Stomach (tissue), 9 donors: ENCODE results near the gene LRMDA. TPM values are rescaled to one million over a fixed set of nuclear protein-coding genes. Genes with fewer than 3 reads are reported as not detected.

Experiments used
- DNase-seq, 2 donors: peaks; one replicate each; pipeline versions ENCODE4 v3.0.0 to v3.0.0-alpha.2; 2013 to 2019
- H3K27ac ChIP-seq, 5 donors: fragments of 200-600 bp in 4 of 5; sonication (generic) in 4 of 5; one replicate each; pipeline ENCODE4 v1.5.1; 2013 to 2019; ENCODE audit warnings: mild to moderate bottlenecking in 1 of 5, moderate library complexity in 1 of 5
- H3K27me3 ChIP-seq, 3 donors: fragments of 200-600 bp; sonication (generic); one replicate each; pipeline ENCODE4 v1.5.1; 2017 to 2019; ENCODE audit warnings: mixed run types in 1 of 3
- H3K36me3 ChIP-seq, 4 donors: fragments of 200-600 bp; sonication (generic); 1 replicate in 3 of 4; 2 replicates in 1 of 4; pipeline ENCODE4 v1.5.1; 2016 to 2019
- H3K4me1 ChIP-seq, 4 donors: fragments of 200-600 bp; sonication (generic); one replicate each; pipeline ENCODE4 v1.5.1; 2016 to 2019
- H3K4me3 ChIP-seq, 4 donors: fragments of 200-600 bp; sonication (generic) in 3 of 4; one replicate each; pipeline ENCODE4 v1.5.1; 2016 to 2019; ENCODE audit warnings: mild to moderate bottlenecking in 1 of 4
- H3K9me3 ChIP-seq, 4 donors: fragments of 200-600 bp; sonication (generic); one replicate each; pipeline ENCODE4 v1.5.1; 2016 to 2019
- CTCF ChIP-seq, 7 experiments: fragments of 450-650 bp in 4 of 7; fragments of 200-600 bp in 3 of 7; sonication (generic) in 3 of 7; IDR thresholded peaks; one replicate each; pipeline ENCODE4 v1.5.1; 2016 to 2019; ENCODE audit warnings: antibody characterized with exemption in 7 of 7, control low read depth in 2 of 7, mild to moderate bottlenecking in 1 of 7
- EP300 ChIP-seq: sonication (generic); formaldehyde crosslinking; IDR thresholded peaks from one replicate; pipeline ENCODE4 v1.6.1; 2017; ENCODE audit warnings: antibody characterized with exemption
- POLR2A ChIP-seq, 4 donors: fragments of 450-650 bp; IDR thresholded peaks; one replicate each; pipeline ENCODE4 v1.6.1; 2016; ENCODE audit warnings: antibody characterized with exemption in 4 of 4, control low read depth in 2 of 4, mild to moderate bottlenecking in 1 of 4, moderate library complexity in 1 of 4
- POLR2AphosphoS5 ChIP-seq, 3 donors: sonication (generic); formaldehyde crosslinking; IDR thresholded peaks; one replicate each; pipeline ENCODE4 v1.6.1; 2016; ENCODE audit warnings: antibody characterized with exemption in 3 of 3
- WGBS, 5 donors: extraction: QIAGEN DNeasy Blood & Tissue Kit in 3 of 5; methylation state at CpG; one replicate each; pipeline versions ENCODE4 v1.1.5 to v1.1.7; 2013 to 2018; 5-methylcytosine and 5-hydroxymethylcytosine counted together
- intact Hi-C: fragments of 100-400 bp; cut with DNase I; formaldehyde crosslinking; loops from one replicate; pipeline ENCODE4 v1.15.1; 2023; ENCODE audit warnings: low total_unique reads
- polyA plus RNA-seq, 3 donors: library from polyadenylated mRNA; stranded (reverse); fragments of 200-250 nt; gene quantifications; one replicate each; pipeline ENCODE4 v1.2.3, GENCODE V29; 2013
- total RNA-seq, 5 donors: library from RNA; depleted of rRNA; stranded (reverse); fragments of >200 nt; gene quantifications; one replicate each; pipeline versions ENCODE4 v1.1.0 to v1.2.3, GENCODE V29; 2014 to 2016
- donor health status: healthy with polysubstance abuse.
- donor health status: Bipolar disorder and iron deficiency.
- donor health status: healthy.

The LRMDA gene
- total and polyA plus RNA-seq, 8 donors, result 1.3 to 30.2 (median 13.6) TPM; not detected in 1

DNA sequence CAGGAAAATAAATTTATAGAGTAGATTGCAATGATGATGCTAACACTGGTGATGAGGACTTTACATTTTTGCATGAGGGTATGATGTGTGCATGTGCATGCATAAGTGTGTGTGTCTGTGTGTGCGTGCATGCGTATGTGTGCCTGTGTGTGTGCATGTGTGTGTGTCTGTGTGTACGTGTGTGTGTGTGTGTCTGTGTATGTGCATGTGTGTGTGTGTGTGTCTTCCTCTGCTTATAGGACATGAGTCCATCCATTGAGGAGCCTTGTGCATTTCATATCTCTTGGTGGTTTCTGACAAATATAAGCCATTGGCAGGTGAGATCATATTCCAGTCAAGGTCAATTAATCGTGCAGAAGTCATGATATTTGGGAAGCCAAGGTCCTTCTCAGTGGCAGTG lies 277.8 kb downstream of the LRMDA start:
- DNase-seq, result no peak
- H3K4me3 ChIP-seq, result no peak overlapping the region
- H3K36me3 ChIP-seq, result no peaks in the 10 kb centered on the region
- H3K27me3 ChIP-seq, result no peaks in the 10 kb centered on the region
- intact Hi-C loops, result no loop called here
- no peaks in the 10 kb centered on the region for H3K9me3 ChIP-seq
- no peak for TF ChIP-seq POLR2A (IDR thresholded peaks at IDR 0.05)
- no peak for TF ChIP-seq CTCF (IDR thresholded peaks at IDR 0.05)
- TF ChIP-seq POLR2AphosphoS5 (IDR thresholded peaks at IDR 0.05), result no peak
- TF ChIP-seq EP300, result no peak
- WGBS, 5 donors, result 69 to 82% (median 79%) methylated on average over 4 of the region's 4 CpGs
- no peak overlapping the region for H3K27ac ChIP-seq
- peaks cover 0 to 11% (median 3%) of the 10 kb centered on the region in 4 donors for H3K4me1 ChIP-seq

GRCh38 chr10:75709811-75710210 lies 278.4 kb downstream of the LRMDA start:
- 79 to 90% (median 86%) methylated on average over 3 of the region's 3 CpGs for WGBS, 5 donors
- no peak for DNase-seq

DNA sequence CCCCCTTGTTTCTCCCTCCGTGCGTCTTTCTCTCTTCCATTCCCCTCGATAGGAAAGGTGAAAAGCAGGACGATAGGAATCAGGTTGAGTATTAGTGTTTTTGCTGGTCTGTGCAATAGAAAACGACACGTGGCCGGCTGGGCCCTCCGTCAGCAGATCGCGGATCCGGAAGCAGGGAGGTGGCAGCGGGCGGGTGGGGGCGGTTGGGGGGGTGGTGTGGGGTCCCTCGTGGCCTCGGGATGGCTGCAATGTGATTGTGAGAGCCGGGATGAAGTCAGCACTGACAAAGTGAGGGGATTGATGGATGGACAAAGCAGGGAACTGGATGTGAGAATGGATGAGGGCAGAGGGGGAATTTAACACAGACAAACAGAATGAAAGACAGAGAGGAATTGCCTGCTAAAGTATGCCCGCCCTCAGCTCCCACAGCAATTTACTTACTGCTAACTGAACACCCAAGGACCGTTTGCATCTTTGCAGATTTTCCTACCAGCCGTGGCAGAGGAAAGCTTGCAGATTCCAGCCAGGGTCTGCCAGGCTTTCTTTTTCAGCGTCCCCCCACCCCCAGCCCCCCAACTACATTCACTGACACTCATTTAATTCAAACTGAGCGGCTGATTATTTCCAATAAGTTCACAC lies 280.9 kb downstream of the LRMDA start:
- WGBS, 5 donors, result 35 to 65% (median 43%) methylated on average over 21 to 22 of the region's 22 CpGs
- H3K4me1 ChIP-seq, result peaks cover 0 to 11% (median 3%) of the 10 kb centered on the region in 4 donors
- H3K27me3 ChIP-seq, result no peaks in the 10 kb centered on the region
- no peaks in the 10 kb centered on the region for H3K9me3 ChIP-seq
- TF ChIP-seq EP300 (no peak), CTCF (IDR thresholded peaks at IDR 0.05) (no peak), POLR2AphosphoS5 (IDR thresholded peaks at IDR 0.05) (no peak), POLR2A (IDR thresholded peaks at IDR 0.05) (no peak)
- no peaks in the 10 kb centered on the region for H3K36me3 ChIP-seq
- intact Hi-C loops, result no loop called here
- peak in 1 of 2 donors; percentile 49 for DNase-seq
- no peak overlapping the region for H3K27ac ChIP-seq
- H3K4me3 ChIP-seq, result peak overlapping the region in 2 of 4 donors; percentile 9 to 16

More at GRCh38 chr10:75709811-75710210, 278.4 kb downstream of the LRMDA start:
- H3K27ac ChIP-seq, result no peak overlapping the region
- no peaks in the 10 kb centered on the region for H3K36me3 ChIP-seq
- H3K4me1 ChIP-seq, result peaks cover 0 to 11% (median 3%) of the 10 kb centered on the region in 4 donors
- H3K9me3 ChIP-seq, result no peaks in the 10 kb centered on the region
- H3K27me3 ChIP-seq, result no peaks in the 10 kb centered on the region
- TF ChIP-seq EP300, result no peak
- TF ChIP-seq CTCF (IDR thresholded peaks at IDR 0.05), result no peak
- TF ChIP-seq POLR2AphosphoS5 (IDR thresholded peaks at IDR 0.05), result no peak
- TF ChIP-seq POLR2A (IDR thresholded peaks at IDR 0.05), result no peak
- intact Hi-C loops, result no loop called here
- H3K4me3 ChIP-seq, result no peak overlapping the region

DNA sequence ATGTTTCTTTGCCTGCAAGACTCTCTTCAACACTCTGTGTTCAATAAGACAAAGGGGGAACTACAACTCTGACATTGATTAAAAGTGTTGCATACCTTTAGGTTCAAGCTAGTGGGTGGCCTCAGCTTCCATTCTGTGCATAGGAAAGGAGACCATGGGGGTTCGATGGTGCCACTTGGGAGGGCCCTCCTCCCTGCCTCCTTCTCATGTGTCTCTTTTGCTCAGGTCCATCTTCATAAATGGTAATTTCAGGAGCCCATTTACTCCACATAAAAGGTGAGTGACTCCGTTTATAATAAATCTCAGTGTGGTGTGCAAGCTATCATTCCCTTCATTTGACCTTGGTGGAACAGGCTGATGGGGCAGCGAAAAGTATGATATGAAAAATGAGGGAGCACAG lies 285.1 kb downstream of the LRMDA start:
- intact Hi-C loops, result no loop called here
- peaks cover 0 to 11% (median 0%) of the 10 kb centered on the region in 4 donors for H3K4me1 ChIP-seq
- H3K4me3 ChIP-seq, result no peak overlapping the region
- H3K27ac ChIP-seq, result no peak overlapping the region
- TF ChIP-seq POLR2A (IDR thresholded peaks at IDR 0.05) (no peak), CTCF (IDR thresholded peaks at IDR 0.05) (no peak), POLR2AphosphoS5 (IDR thresholded peaks at IDR 0.05) (no peak), EP300 (no peak)
- H3K9me3 ChIP-seq, result no peaks in the 10 kb centered on the region
- WGBS, 5 donors, result 84 to 96% (median 91%) methylated on average over 3 of the region's 3 CpGs
- H3K27me3 ChIP-seq, result no peaks in the 10 kb centered on the region
- no peaks in the 10 kb centered on the region for H3K36me3 ChIP-seq
- DNase-seq, result no peak
